ENCODE measurements around the gene RTL9.
"Not testable (repeated sequence)": the region's sequence is repeated elsewhere in the genome, so short reads cannot be mapped to it uniquely, and the experiment has no call there.

Gene RTL9

DNA sequence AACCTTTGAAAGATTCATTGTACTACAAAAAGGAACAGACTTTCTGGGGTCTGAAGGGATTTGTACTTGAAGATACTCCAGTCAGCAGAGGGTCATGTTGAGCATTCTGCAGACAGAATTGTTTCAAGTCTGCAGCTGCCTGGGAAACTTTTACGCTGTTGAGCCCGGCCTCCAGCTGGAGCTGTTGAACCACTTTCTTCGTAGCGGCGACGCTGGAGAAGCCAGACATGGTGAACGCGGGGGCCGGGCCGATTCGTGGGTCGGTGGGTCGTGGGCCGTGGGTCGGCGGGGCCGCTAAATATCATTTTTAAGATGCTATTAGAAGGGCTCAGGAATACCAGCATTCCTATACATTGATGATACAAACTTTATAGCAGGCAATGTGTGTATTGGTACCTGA is 12.0 kb upstream of the RTL9 start:
- no peak for DNase-seq

GRCh38 chrX:110359273-110359672 is 625 bp downstream of the RTL9 start:
- no peak for DNase-seq

DNA sequence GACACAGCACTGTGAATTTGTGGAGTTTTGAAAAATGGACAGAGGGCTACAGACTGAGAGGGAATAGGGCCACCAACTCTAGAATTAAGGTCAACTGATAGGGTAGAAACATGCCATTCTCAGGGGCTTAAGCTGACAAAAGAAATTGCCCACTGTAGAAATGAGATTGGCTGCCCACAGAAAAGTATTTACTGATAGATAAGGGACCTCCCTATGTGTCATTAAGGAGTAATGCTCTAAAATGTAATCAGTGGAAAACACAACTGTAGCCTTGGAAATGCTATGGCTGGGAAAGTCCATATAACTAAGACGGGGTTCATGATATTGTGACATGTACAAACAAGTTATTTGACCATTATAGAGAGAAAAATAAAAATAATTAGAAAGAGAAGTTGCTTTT is 4.6 kb downstream of the RTL9 start:
- no peak for DNase-seq

DNA sequence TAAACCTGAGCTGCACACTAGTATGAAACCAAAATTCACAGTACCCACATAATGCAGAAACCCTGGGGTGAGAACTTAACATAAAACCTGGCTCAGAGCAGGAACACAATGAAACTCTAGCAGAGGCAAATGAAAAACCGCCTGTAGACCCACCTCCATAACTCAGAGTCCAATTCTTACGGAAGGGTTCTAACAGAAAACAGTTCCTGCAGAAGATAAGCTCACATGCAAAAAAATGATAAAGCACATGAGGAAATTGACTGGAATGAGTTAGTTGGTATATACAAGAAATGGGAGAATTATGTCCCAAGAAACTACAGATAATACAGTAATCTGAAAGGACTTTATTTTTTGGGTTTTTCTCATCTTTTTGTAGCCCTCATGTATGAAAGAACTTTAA is 14.7 kb downstream of the RTL9 start:
- DNase-seq, result no peak

- no peak for DNase-seq
Observed at GRCh38 chrX:110374559-110374958, 15.9 kb downstream of the RTL9 start.

GRCh38 chrX:110381216-110381615 is 22.6 kb downstream of the RTL9 start:
- DNase-seq, result no peak

GRCh38 chrX:110383414-110383813 is 24.8 kb downstream of the RTL9 start:
- no peak for DNase-seq

DNA sequence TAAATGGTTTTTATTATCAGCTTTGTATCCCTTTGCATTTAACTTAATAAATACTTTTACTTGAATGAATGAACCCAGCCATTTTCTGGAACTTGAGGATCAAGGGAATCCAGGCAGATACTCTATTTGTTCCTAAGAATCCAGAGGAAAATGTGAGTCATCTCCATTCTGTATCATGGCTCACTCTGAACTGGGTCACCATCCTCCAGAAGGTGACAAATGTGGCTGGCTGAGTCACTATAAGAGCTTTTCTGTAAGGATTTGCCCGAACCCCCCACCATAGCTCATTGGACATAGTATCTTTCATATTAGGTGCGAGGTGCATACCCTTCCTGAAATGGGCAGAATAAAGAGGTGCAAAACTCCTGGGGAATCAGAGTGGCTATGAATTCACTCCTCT is 25.8 kb downstream of the RTL9 start:
- DNase-seq, result no peak

- no peak for DNase-seq
Observed at GRCh38 chrX:110389570-110389969, 30.9 kb downstream of the RTL9 start.

GRCh38 chrX:110391086-110391485 is 32.4 kb downstream of the RTL9 start:
- no peak for DNase-seq

- no peak for DNase-seq
Observed at GRCh38 chrX:110394651-110395050, 36.0 kb downstream of the RTL9 start.

DNA sequence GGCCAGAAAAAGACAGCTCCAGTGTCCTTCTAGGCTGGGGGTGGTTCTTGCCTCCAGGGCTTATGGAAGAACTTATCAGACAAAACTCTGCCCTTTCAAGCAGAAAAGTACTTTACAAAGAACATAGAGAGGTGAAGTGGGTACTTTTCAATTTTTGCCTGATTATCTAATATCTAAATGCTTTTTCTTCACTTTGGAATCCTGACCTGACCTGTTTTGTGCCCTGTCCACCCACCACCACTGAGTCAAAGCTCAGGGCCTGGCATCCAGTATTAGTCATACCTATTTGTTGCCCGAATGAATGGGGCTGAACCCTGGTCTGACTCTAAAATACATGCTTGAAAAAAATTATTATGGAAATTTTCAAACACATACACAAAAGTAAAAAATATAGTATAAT is 37.2 kb downstream of the RTL9 start:
- no peak for DNase-seq

GRCh38 chrX:110396735-110397134 is 38.1 kb downstream of the RTL9 start:
- DNase-seq, result no peak

DNA sequence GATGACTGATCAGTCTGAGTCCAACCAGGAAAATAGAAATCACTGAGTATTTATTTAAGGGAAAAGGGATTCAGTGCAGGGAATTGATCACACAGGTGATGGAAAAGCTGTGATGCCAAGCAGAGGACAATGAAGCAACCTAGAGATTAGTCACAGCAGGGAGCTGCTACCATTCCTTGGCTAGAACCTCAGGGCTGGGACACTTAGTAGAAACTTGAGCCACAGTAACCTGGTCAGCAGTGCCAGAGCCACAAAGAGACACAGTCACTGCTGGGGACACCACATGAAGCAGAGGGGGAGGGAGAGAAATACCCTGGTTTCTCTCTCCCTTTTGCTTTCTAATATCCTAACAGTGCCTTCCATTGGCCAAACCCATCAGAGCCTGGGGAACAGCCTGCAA is 38.7 kb downstream of the RTL9 start:
- DNase-seq, result no peak

GRCh38 chrX:110397904-110398303 is 39.3 kb downstream of the RTL9 start:
- DNase-seq, result no peak

DNA sequence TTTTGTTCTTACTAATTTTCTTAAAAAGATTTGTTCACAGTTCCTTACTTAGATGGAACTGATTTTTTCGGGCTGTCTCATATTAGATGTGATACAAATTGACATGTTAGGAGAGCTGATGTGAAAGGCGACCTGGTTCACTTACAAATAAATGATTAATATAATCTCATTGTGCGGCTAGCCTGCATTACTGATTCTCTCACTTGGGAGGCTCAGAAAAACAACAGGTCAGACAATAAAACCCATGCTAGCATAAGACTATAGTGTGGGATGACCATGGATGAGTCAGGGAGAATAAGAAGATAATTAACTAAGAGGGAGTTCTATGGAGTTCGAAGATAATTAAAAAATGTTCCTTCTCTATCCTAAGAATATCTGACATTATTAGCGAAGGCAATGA is 40.8 kb downstream of the RTL9 start:
- no peak for DNase-seq

DNA sequence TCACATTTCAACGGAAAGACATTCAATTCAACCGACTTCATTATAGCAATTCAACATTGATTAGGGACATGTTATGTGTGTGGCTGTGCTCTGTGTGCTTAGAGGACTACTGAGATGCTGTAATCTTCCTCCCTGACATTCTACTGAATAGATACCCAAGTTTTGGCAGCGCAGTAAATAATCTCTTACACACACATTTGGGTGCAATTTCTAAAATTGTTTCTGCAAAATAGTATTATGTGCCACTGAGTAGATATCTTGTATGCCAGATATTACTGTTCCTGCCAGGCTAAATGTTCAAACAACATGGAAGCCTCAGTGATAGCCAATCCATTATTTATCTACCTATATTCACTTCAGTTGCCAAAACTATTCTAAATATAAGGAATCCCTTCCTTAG is 41.3 kb downstream of the RTL9 start:
- DNase-seq, result no peak

- DNase-seq, result peak; percentile 19
Observed at GRCh38 chrX:110401135-110401534, 42.5 kb downstream of the RTL9 start.

- no peak for DNase-seq
Observed at GRCh38 chrX:110402091-110402849, 43.6 kb downstream of the RTL9 start.

GRCh38 chrX:110402850-110403221 is 44.2 kb downstream of the RTL9 start:
- DNase-seq, result no peak

DNA sequence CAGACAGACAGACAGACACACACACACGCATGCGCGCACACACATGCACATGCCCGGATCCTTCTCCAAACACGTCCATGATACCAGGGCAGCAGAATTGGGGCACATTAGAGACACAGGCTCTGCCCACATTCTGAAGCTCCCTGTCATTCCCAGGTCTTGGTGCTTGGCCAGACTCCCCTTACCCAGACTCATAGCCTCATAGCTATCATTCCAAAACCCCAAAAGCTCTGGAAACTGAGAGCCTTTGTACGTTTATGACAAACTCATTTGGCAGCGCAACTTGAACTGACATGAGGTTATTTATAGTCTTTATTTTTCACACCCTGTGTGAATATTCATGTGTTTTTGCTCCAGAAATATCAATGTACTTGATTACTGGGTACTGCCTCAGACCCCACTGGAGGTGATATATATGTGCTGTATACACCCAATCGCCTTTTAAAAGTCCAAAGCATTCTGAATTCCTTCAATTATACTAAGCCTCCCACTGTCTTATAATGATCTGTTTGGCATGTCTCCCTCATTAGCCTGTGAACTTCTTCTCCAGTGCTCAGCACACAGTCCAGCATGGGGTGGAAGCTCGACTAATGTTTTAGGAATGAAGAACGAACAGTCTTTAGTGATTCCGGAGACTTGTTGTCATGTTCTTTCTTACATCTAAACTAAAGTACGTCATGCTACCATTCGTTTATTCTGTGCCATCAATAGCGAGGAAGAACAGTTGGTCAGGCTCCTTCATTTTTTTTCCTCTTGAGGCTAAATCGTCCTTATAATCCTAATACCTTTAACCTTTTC is 45.0 kb downstream of the RTL9 start:
- no peak for DNase-seq

GRCh38 chrX:110404376-110404775 is 45.7 kb downstream of the RTL9 start:
- no peak for DNase-seq

GRCh38 chrX:110406250-110406649 is 47.6 kb downstream of the RTL9 start:
- DNase-seq, result not testable (repeated sequence)

- no peak for DNase-seq
Observed at GRCh38 chrX:110406822-110407221, 48.2 kb downstream of the RTL9 start.

All from CD4-positive, alpha-beta T cell treated with Interleukin-10 for 1 hour (primary cell).